PC-9 (cell line): ENCODE results near the gene HAND1. TPM values are rescaled to one million over a fixed set of nuclear protein-coding genes. Genes with fewer than 3 reads are reported as not detected.

Experiments used
- BruUV-seq: library from RNA; stranded (reverse); fragments of 400-500 nt; replicated peaks from 2 replicates; lab custom pipeline; 2021; lab: Mats Ljungman, UMichigan
- CTCF ChIA-PET: fragments of 300-600 bp; sonication (Branson Sonifier 250); formaldehyde crosslinking; loops from one replicate; lab custom pipeline; 2022; ENCODE audit warnings: antibody characterized with exemption; lab: Charles Lee
- POLR2A ChIA-PET: fragments of 300-600 bp; sonication (Branson Sonifier 250); formaldehyde crosslinking; loops from one replicate; lab custom pipeline; 2022; ENCODE audit warnings: antibody characterized with exemption; ENCODE audit not compliant: unreplicated experiment; lab: Charles Lee
- DNase-seq, 2 experiments: peaks; one replicate each; pipeline versions ENCODE4 v3.0.0 to v3.0.0-alpha.2; 2015 to 2022; ENCODE audit warnings: mixed read lengths in 1 of 2
- H2AFZ ChIP-seq: fragments of 200-600 bp; sonication (generic); 2 replicates; pipeline ENCODE4 v1.8.1; 2017; ENCODE audit warnings: antibody characterized with exemption
- H3F3A ChIP-seq: fragments of 200-600 bp; sonication (generic); 2 replicates; pipeline ENCODE4 v1.8.1; 2017; ENCODE audit warnings: antibody characterized with exemption, mild to moderate bottlenecking, low read depth; ENCODE audit not compliant: insufficient read depth
- H3K27ac ChIP-seq: fragments of 200-600 bp; sonication (generic); 2 replicates; pipeline ENCODE4 v1.6.1; 2016; ENCODE audit warnings: mixed run types
- H3K27me3 ChIP-seq: fragments of 200-600 bp; sonication (generic); 2 replicates; pipeline ENCODE4 v1.6.1; 2016; ENCODE audit warnings: low read depth, mixed run types; ENCODE audit not compliant: insufficient read depth
- H3K36me3 ChIP-seq: fragments of 200-600 bp; sonication (generic); 2 replicates; pipeline ENCODE4 v1.6.1; 2016; ENCODE audit warnings: low read depth, mixed run types
- H3K4me1 ChIP-seq: fragments of 200-600 bp; sonication (generic); replicated peaks from 2 replicates; pipeline ENCODE4 v1.6.1; 2016; ENCODE audit warnings: mixed run types; ENCODE audit not compliant: insufficient read depth
- H3K4me2 ChIP-seq: fragments of 200-600 bp; sonication (generic); 2 replicates; pipeline ENCODE4 v1.6.1; 2017; ENCODE audit warnings: mixed run types
- H3K4me3 ChIP-seq: fragments of 200-600 bp; sonication (generic); 2 replicates; pipeline ENCODE4 v1.6.1; 2016; ENCODE audit warnings: mixed run types
- H3K79me2 ChIP-seq: fragments of 200-600 bp; sonication (generic); 2 replicates; pipeline ENCODE4 v1.6.1; 2017; ENCODE audit warnings: low read depth, mixed run types
- H3K9me2 ChIP-seq: fragments of 200-600 bp; sonication (generic); 2 replicates; pipeline ENCODE4 v1.8.1; 2017; ENCODE audit warnings: mild to moderate bottlenecking; ENCODE audit not compliant: insufficient read depth
- H3K9me3 ChIP-seq: fragments of 200-600 bp; sonication (generic); 2 replicates; pipeline ENCODE4 v1.8.1; 2016; ENCODE audit warnings: low read depth; ENCODE audit not compliant: insufficient read depth
- H4K20me1 ChIP-seq: fragments of 200-600 bp; sonication (generic); 2 replicates; pipeline ENCODE4 v1.8.1; 2017; ENCODE audit not compliant: insufficient read depth
- EZH2 ChIP-seq: fragments of 200-600 bp; sonication (generic); IDR thresholded peaks from 2 replicates; pipeline ENCODE4 v1.8.0; 2017; ENCODE audit warnings: antibody characterized with exemption, low read depth
- intact Hi-C: fragments of 100-400 bp; cut with micrococcal nuclease; formaldehyde crosslinking; loops from one replicate; pipeline ENCODE4 v1.10.0; 2022; ENCODE audit not compliant: unreplicated experiment
- total RNA-seq: library from RNA; stranded (reverse); gene quantifications from 2 replicates; pipeline ENCODE4 v1.2.3, GENCODE V29; 2021
- TF ChIP-seq, protein P1 (sequence below): fragments of 200-600 bp; sonication (generic); conservative IDR thresholded peaks from 2 replicates; pipeline ENCODE4 v1.6.1; 2017; ENCODE audit warnings: mixed run types, antibody characterized with exemption, mild to moderate bottlenecking, moderate library complexity

HAND1 gene
- total RNA-seq, 1 experiment from 2014 or later = not detected

DNA sequence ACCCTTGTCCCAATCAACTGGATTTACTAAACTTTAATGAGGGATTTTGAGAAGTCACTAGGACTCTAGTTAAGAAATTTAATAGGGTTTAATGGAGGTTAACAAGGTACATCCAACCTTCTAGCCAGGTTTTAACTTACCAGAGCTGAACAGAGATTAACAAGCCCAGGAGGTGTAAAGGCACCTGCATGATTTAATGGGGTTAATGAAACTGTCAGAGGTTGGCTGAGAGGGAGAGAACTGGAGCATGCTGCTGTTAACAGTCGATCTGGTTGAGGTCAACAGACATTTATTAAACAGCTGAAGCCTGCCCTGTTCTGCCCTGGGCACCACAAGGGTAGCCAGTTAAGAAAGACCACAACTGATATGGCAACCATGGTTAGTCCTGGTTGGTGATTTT lies 13.6 kb downstream of the HAND1 start:
- DNase-seq = no peak
- BruUV-seq = no TSS peak

DNA sequence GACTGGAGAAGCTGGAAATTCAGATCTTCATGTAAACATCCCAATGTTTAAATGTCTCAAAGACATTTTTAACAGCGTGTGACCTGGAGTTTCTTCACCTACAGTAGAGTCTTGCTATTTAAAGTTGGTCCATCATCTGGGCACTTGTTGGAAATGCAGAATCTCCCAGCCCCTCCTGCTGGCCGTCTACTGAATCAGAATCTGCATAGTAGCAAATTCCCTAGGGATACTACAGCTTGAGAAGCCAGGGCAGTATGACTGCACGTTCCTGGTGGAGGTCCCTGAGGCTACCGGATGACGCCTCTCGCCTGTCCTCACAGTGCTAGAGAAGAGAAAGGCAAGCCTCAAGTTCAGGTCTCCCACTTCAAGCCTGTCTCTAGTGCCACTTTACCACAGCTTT lies 16.5 kb downstream of the HAND1 start:
- TF ChIP-seq EZH2 = no peak
- TF ChIP-seq, protein P1, sequence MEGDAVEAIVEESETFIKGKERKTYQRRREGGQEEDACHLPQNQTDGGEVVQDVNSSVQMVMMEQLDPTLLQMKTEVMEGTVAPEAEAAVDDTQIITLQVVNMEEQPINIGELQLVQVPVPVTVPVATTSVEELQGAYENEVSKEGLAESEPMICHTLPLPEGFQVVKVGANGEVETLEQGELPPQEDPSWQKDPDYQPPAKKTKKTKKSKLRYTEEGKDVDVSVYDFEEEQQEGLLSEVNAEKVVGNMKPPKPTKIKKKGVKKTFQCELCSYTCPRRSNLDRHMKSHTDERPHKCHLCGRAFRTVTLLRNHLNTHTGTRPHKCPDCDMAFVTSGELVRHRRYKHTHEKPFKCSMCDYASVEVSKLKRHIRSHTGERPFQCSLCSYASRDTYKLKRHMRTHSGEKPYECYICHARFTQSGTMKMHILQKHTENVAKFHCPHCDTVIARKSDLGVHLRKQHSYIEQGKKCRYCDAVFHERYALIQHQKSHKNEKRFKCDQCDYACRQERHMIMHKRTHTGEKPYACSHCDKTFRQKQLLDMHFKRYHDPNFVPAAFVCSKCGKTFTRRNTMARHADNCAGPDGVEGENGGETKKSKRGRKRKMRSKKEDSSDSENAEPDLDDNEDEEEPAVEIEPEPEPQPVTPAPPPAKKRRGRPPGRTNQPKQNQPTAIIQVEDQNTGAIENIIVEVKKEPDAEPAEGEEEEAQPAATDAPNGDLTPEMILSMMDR = peak; percentile 40; the same call in 1 of the 2 replicates
- H3K9me3 ChIP-seq = no peaks in the 10 kb centered on the region
- ChIA-PET POLR2A (interaction anchor here (0.7 kb wide), 1 partner anchor 267 kb away, joined by 20 read pairs; no protein-coding TSS in a partner anchor), CTCF (interaction anchor here (0.7 kb wide), 1 partner anchor 389 kb away, joined by 4 read pairs; no protein-coding TSS in a partner anchor)
- peak in 1 of 2 experiments; percentile 15 for DNase-seq
- H3K4me1 ChIP-seq = peaks cover 15% of the 10 kb centered on the region
- no peak overlapping the region for H2AFZ ChIP-seq
- no peaks in the 10 kb centered on the region for H4K20me1 ChIP-seq
- H3K27me3 ChIP-seq = no peaks in the 10 kb centered on the region
- no peak overlapping the region for H3K4me2 ChIP-seq
- no peak overlapping the region for H3K27ac ChIP-seq
- H3K9me2 ChIP-seq = no peaks in the 10 kb centered on the region
- H3F3A ChIP-seq = peaks cover 7% of the 10 kb centered on the region; the same call in 1 of the 2 replicates
- no TSS peak for BruUV-seq
- no peaks in the 10 kb centered on the region for H3K79me2 ChIP-seq
- intact Hi-C loops = loop anchor here (5.0 kb wide), 1 partner anchor 389 kb away; no protein-coding TSS in a partner anchor
- no peak overlapping the region for H3K4me3 ChIP-seq
- peaks cover 1% of the 10 kb centered on the region; the same call in 1 of the 2 replicates for H3K36me3 ChIP-seq

More for the DNA sequence above, 13.6 kb downstream of the HAND1 start:
- POLR2A ChIA-PET = no interaction called here
- no peaks in the 10 kb centered on the region for H3K27me3 ChIP-seq
- peaks cover 7% of the 10 kb centered on the region; the same call in 1 of the 2 replicates for H3F3A ChIP-seq
- no peaks in the 10 kb centered on the region for H3K9me2 ChIP-seq
- no peaks in the 10 kb centered on the region for H3K9me3 ChIP-seq
- H3K4me2 ChIP-seq = no peak overlapping the region
- H2AFZ ChIP-seq = no peak overlapping the region
- no peak for TF ChIP-seq EZH2
- H3K36me3 ChIP-seq = no peaks in the 10 kb centered on the region
- H3K79me2 ChIP-seq = no peaks in the 10 kb centered on the region
- no peaks in the 10 kb centered on the region for H4K20me1 ChIP-seq
- no peak overlapping the region for H3K27ac ChIP-seq
- intact Hi-C loops = loop anchor here (5.0 kb wide), 1 partner anchor 392 kb away; no protein-coding TSS in a partner anchor
- peaks cover 23% of the 10 kb centered on the region for H3K4me1 ChIP-seq
- H3K4me3 ChIP-seq = no peak overlapping the region
- CTCF ChIA-PET = no interaction called here

DNA sequence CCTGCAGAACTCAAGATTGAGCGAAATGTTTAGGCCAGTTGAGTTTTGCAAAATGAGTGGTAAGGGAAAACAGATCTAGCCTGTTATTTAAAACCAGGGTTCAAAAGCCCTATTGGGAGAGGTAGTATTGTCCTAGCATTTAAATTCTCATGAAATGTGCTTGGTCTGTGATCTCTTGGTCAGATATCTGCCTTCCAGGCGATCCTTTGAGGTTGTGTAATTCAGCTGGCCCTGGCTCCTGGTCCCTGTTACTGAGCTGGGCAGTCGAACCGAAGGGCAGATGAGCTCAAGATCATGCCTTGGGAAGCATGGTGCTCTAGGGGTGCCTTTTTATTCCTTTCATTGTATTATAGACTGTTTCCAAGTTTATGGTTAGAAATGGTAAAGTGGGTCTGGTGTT lies 17.9 kb downstream of the HAND1 start:
- BruUV-seq = no TSS peak
- Histone ChIP-seq H3K79me2 (no peaks in the 10 kb centered on the region), H3F3A (peaks cover 7% of the 10 kb centered on the region; the same call in 1 of the 2 replicates), H2AFZ (no peak overlapping the region), H3K36me3 (peaks cover 5% of the 10 kb centered on the region; the same call in 1 of the 2 replicates), H3K9me3 (no peaks in the 10 kb centered on the region), H4K20me1 (no peaks in the 10 kb centered on the region), H3K9me2 (no peaks in the 10 kb centered on the region), H3K4me2 (no peak overlapping the region), H3K4me3 (no peak overlapping the region), H3K27me3 (no peaks in the 10 kb centered on the region), H3K27ac (no peak overlapping the region), H3K4me1 (0 out of 2 replicates have a peak, but pooled peaks cover 4% of the 10 kb centered on the region)
- no peak for DNase-seq
- intact Hi-C loops = loop anchor here (5.0 kb wide), 1 partner anchor 388 kb away; no protein-coding TSS in a partner anchor
- ChIA-PET POLR2A (interaction anchor here (0.9 kb wide), 1 partner anchor 238 kb away, joined by 7 read pairs; no protein-coding TSS in a partner anchor), CTCF (no interaction called here)
- TF ChIP-seq EZH2 = no peak
- TF ChIP-seq, protein P1 = no peak
